ENCODE measurements around the gene MYB. TPM values are rescaled to one million over a fixed set of nuclear protein-coding genes. Genes with fewer than 3 reads are reported as not detected.

Gene MYB
- total and polyA plus RNA-seq, 2 experiments from 2014 or later: 4.2 to 7.9 TPM

- H3K9me3 Mint-ChIP-seq: no peaks in the 10 kb centered on the region
- peak overlapping the region; percentile 89 for H2AFZ ChIP-seq
- no peaks in the 10 kb centered on the region for H3K36me3 Mint-ChIP-seq (ENCODE audit: low read depth)
- H3K79me2 ChIP-seq (replicated peaks; ENCODE audit: insufficient read depth): no peaks in the 10 kb centered on the region
- ATAC-seq (no peak), DNase-seq (ENCODE audit: low spot score) (no peak)
- TF ChIP-seq EZH2 (IDR thresholded peaks at IDR 0.05; ENCODE audit: low read depth, unreplicated experiment) (no peak), ETS1 (IDR thresholded peaks at IDR 0.05) (no peak), CREB1 (CRISPR knock-in tag; IDR thresholded peaks at IDR 0.05; ENCODE audit: low read depth) (no peak), STAT1 (IDR thresholded peaks at IDR 0.05; ENCODE audit: unreplicated experiment) (no peak), CTCF (conservative IDR thresholded peaks at IDR 0.05; ENCODE audit: low read depth in 2 of 2) (no peak), ZNF462 (CRISPR knock-in tag; IDR thresholded peaks at IDR 0.05) (no peak), EZH2phosphoT487 (IDR thresholded peaks at IDR 0.05; ENCODE audit: unreplicated experiment) (no peak), REST (IDR thresholded peaks at IDR 0.05; ENCODE audit: unreplicated experiment) (no peak), NANOG (IDR thresholded peaks at IDR 0.05; ENCODE audit: borderline replicate concordance) (no peak), ZNF331 (CRISPR knock-in tag; IDR thresholded peaks at IDR 0.05; ENCODE audit: low read depth) (no peak), ZNF114 (CRISPR knock-in tag; IDR thresholded peaks at IDR 0.05) (no peak)
- H3K4me1 Mint-ChIP-seq: peaks cover 17% of the 10 kb centered on the region
- H3K4me1 ChIP-seq (ENCODE audit: insufficient read depth): peaks cover 4% of the 10 kb centered on the region
- no peak overlapping the region for H3K4me2 ChIP-seq
- no peaks in the 10 kb centered on the region for H3K36me3 ChIP-seq (ENCODE audit: insufficient read depth)
- no peaks in the 10 kb centered on the region for H4K20me1 ChIP-seq (replicated peaks; ENCODE audit: insufficient read depth)
- no peaks in the 10 kb centered on the region for H3K27me3 ChIP-seq (ENCODE audit: insufficient read depth)
- H3K27me3 Mint-ChIP-seq (ENCODE audit: insufficient read depth, low read depth, poor library complexity): peaks cover 2% of the 10 kb centered on the region
- H3F3A ChIP-seq (replicated peaks; ENCODE audit: low read depth): no peaks in the 10 kb centered on the region
- H3K4me3 Mint-ChIP-seq: no peak overlapping the region
- no peak overlapping the region for H3K27ac ChIP-seq (ENCODE audit: low read depth)
- no peak overlapping the region for H3K4me3 ChIP-seq
- H3K9me2 ChIP-seq (ENCODE audit: insufficient read depth): no peaks in the 10 kb centered on the region
- no peak overlapping the region for H3K27ac Mint-ChIP-seq
These were observed 39.9 kb upstream of the MYB start for GRCh38 chr6:135141182-135141581.

All from GM23338 (cell line).